ENCODE results near the gene LRRC4C.

GRCh38 chr11:40274017-40274416, 1185.4 kb downstream of the LRRC4C start:
- TF ChIP-seq CTCF (IDR thresholded peaks at IDR 0.05) = no peak
- TF ChIP-seq POLR2A (IDR thresholded peaks at IDR 0.05) = no peak
